ENCODE data around the gene BICD1.

Gene BICD1

GRCh38 chr12:32155961-32156529, 49.4 kb downstream of the BICD1 start:
- no peaks in the 10 kb centered on the region for H3K9me3 Mint-ChIP-seq
- TF ChIP-seq CTCF (IDR thresholded peaks at IDR 0.05; ENCODE audit: unreplicated experiment in 3 of 3) = no peak
- H3K4me3 Mint-ChIP-seq = no peak overlapping the region
- no peaks in the 10 kb centered on the region for H3K36me3 Mint-ChIP-seq (ENCODE audit: low read depth)
- no peaks in the 10 kb centered on the region for H3K27me3 Mint-ChIP-seq (ENCODE audit: low read depth)
- no peak overlapping the region for H3K27ac Mint-ChIP-seq
- peaks cover 16% of the 10 kb centered on the region for H3K4me1 Mint-ChIP-seq

- TF ChIP-seq CTCF (IDR thresholded peaks at IDR 0.05; ENCODE audit: unreplicated experiment in 3 of 3) = no peak
- H3K27me3 Mint-ChIP-seq (ENCODE audit: low read depth) = no peaks in the 10 kb centered on the region
- no peaks in the 10 kb centered on the region for H3K9me3 Mint-ChIP-seq
- H3K4me1 Mint-ChIP-seq = peaks cover 16% of the 10 kb centered on the region
- no peak overlapping the region for H3K27ac Mint-ChIP-seq
- H3K36me3 Mint-ChIP-seq (ENCODE audit: low read depth) = no peaks in the 10 kb centered on the region
- no peak overlapping the region for H3K4me3 Mint-ChIP-seq
Observed at GRCh38 chr12:32158525-32158924, 51.9 kb downstream of the BICD1 start.

GRCh38 chr12:32159381-32159780, 52.7 kb downstream of the BICD1 start:
- H3K9me3 Mint-ChIP-seq = no peaks in the 10 kb centered on the region
- H3K27me3 Mint-ChIP-seq (ENCODE audit: low read depth) = no peaks in the 10 kb centered on the region
- H3K4me3 Mint-ChIP-seq = no peak overlapping the region
- no peak overlapping the region for H3K27ac Mint-ChIP-seq
- H3K36me3 Mint-ChIP-seq (ENCODE audit: low read depth) = peaks cover 1% of the 10 kb centered on the region
- peaks cover 16% of the 10 kb centered on the region for H3K4me1 Mint-ChIP-seq
- TF ChIP-seq CTCF (IDR thresholded peaks at IDR 0.05; ENCODE audit: unreplicated experiment in 3 of 3) = no peak

GRCh38 chr12:32159925-32160324, 53.3 kb downstream of the BICD1 start:
- peaks cover 7% of the 10 kb centered on the region for H3K36me3 Mint-ChIP-seq (ENCODE audit: low read depth)
- peak overlapping the region in 1 of 3 experiments; percentile 40 for H3K27ac Mint-ChIP-seq
- H3K4me1 Mint-ChIP-seq = peaks cover 16% of the 10 kb centered on the region
- TF ChIP-seq CTCF (IDR thresholded peaks at IDR 0.05; ENCODE audit: unreplicated experiment in 3 of 3) = no peak
- no peak overlapping the region for H3K4me3 Mint-ChIP-seq
- H3K9me3 Mint-ChIP-seq = peaks cover 2% of the 10 kb centered on the region
- no peaks in the 10 kb centered on the region for H3K27me3 Mint-ChIP-seq (ENCODE audit: low read depth)

- Mint-ChIP-seq H3K4me1 (peaks cover 11% of the 10 kb centered on the region), H3K27me3 (ENCODE audit: low read depth) (no peaks in the 10 kb centered on the region), H3K4me3 (no peak overlapping the region), H3K36me3 (ENCODE audit: low read depth) (peaks cover 12% of the 10 kb centered on the region), H3K27ac (no peak overlapping the region), H3K9me3 (peaks cover 7% of the 10 kb centered on the region)
- TF ChIP-seq CTCF (IDR thresholded peaks at IDR 0.05; ENCODE audit: unreplicated experiment in 3 of 3) = no peak
Observed at GRCh38 chr12:32161058-32161457, 54.4 kb downstream of the BICD1 start.

- Mint-ChIP-seq H3K9me3 (peaks cover 7% of the 10 kb centered on the region), H3K27ac (no peak overlapping the region), H3K4me1 (peaks cover 8% of the 10 kb centered on the region), H3K27me3 (ENCODE audit: low read depth) (no peaks in the 10 kb centered on the region), H3K36me3 (ENCODE audit: low read depth) (peaks cover 12% of the 10 kb centered on the region), H3K4me3 (no peak overlapping the region)
- no peak for TF ChIP-seq CTCF (IDR thresholded peaks at IDR 0.05; ENCODE audit: unreplicated experiment in 3 of 3)
Observed at GRCh38 chr12:32163596-32163995, 56.9 kb downstream of the BICD1 start.

Data from nephron (organoid).